ENCODE results near the gene SEC14L5. TPM values are rescaled to one million over a fixed set of nuclear protein-coding genes. Genes with fewer than 3 reads are reported as not detected.

The SEC14L5 gene
- total and polyA plus RNA-seq, 2 experiments from 2014 or later = 2.6 to 5.9 TPM

GRCh38 chr16:5041600-5042133, 83.5 kb downstream of the SEC14L5 start:
- TF ChIP-seq CTCF (conservative IDR thresholded peaks at IDR 0.05; ENCODE audit: low read depth in 2 of 2) (no peak), ZNF331 (CRISPR knock-in tag; IDR thresholded peaks at IDR 0.05; ENCODE audit: low read depth) (no peak), CREB1 (CRISPR knock-in tag; IDR thresholded peaks at IDR 0.05; ENCODE audit: low read depth) (no peak), JUNB (IDR thresholded peaks at IDR 0.05; ENCODE audit: unreplicated experiment) (no peak)
- Mint-ChIP-seq H3K36me3 (ENCODE audit: low read depth) (no peaks in the 10 kb centered on the region; the same call in 2 of the 3 replicates), H3K27me3 (ENCODE audit: insufficient read depth, low read depth, poor library complexity) (peaks cover 12% of the 10 kb centered on the region), H3K4me3 (no peak overlapping the region), H3K9me3 (no peaks in the 10 kb centered on the region), H3K27ac (peak overlapping the region; percentile 64), H3K4me1 (peaks cover 18% of the 10 kb centered on the region)
- Histone ChIP-seq H3K9me2 (ENCODE audit: insufficient read depth) (no peaks in the 10 kb centered on the region), H3K27me3 (ENCODE audit: insufficient read depth) (no peaks in the 10 kb centered on the region), H3K4me3 (no peak overlapping the region), H3K79me2 (replicated peaks; ENCODE audit: insufficient read depth) (no peaks in the 10 kb centered on the region), H3K4me1 (ENCODE audit: insufficient read depth) (peaks cover 12% of the 10 kb centered on the region), H3F3A (replicated peaks; ENCODE audit: low read depth) (peaks cover 6% of the 10 kb centered on the region; the same call in 1 of the 2 replicates), H2AFZ (no peak overlapping the region), H3K27ac (ENCODE audit: low read depth) (no peak overlapping the region), H3K4me2 (no peak overlapping the region), H4K20me1 (replicated peaks; ENCODE audit: insufficient read depth) (no peaks in the 10 kb centered on the region), H3K36me3 (ENCODE audit: insufficient read depth) (no peaks in the 10 kb centered on the region)
- ATAC-seq (no peak), DNase-seq (ENCODE audit: low spot score) (no peak)

- H2AFZ ChIP-seq = no peak overlapping the region
- Mint-ChIP-seq H3K4me1 (peaks cover 17% of the 10 kb centered on the region), H3K4me3 (no peak overlapping the region), H3K9me3 (no peaks in the 10 kb centered on the region), H3K27ac (peak overlapping the region; percentile 51; the same call in 1 of the 2 replicates), H3K36me3 (ENCODE audit: low read depth) (no peaks in the 10 kb centered on the region; the same call in 2 of the 3 replicates), H3K27me3 (ENCODE audit: insufficient read depth, low read depth, poor library complexity) (peaks cover 12% of the 10 kb centered on the region)
- no peaks in the 10 kb centered on the region for H3K79me2 ChIP-seq (replicated peaks; ENCODE audit: insufficient read depth)
- H3K27me3 ChIP-seq (ENCODE audit: insufficient read depth) = no peaks in the 10 kb centered on the region
- no peak overlapping the region for H3K4me2 ChIP-seq
- TF ChIP-seq CTCF (conservative IDR thresholded peaks at IDR 0.05; ENCODE audit: low read depth in 2 of 2) (peak; percentile 44 to 66), ZNF462 (CRISPR knock-in tag; IDR thresholded peaks at IDR 0.05) (no peak), CREB1 (CRISPR knock-in tag; IDR thresholded peaks at IDR 0.05; ENCODE audit: low read depth) (peak; percentile 75)
- H4K20me1 ChIP-seq (replicated peaks; ENCODE audit: insufficient read depth) = no peaks in the 10 kb centered on the region
- DNase-seq (ENCODE audit: low spot score) (peak; percentile 60), ATAC-seq (peak; percentile 83)
- no peaks in the 10 kb centered on the region for H3K36me3 ChIP-seq (ENCODE audit: insufficient read depth)
- H3K4me3 ChIP-seq = no peak overlapping the region
- peaks cover 4% of the 10 kb centered on the region for H3K4me1 ChIP-seq (ENCODE audit: insufficient read depth)
- no peak overlapping the region for H3K27ac ChIP-seq (ENCODE audit: low read depth)
- H3F3A ChIP-seq (replicated peaks; ENCODE audit: low read depth) = 0 out of 2 replicates have a peak, but pooled peaks cover 4% of the 10 kb centered on the region
- no peaks in the 10 kb centered on the region for H3K9me2 ChIP-seq (ENCODE audit: insufficient read depth)
These were observed 84.5 kb downstream of the SEC14L5 start for GRCh38 chr16:5042574-5043171.
